ENCODE measurements around the gene PNPLA3.

DNA sequence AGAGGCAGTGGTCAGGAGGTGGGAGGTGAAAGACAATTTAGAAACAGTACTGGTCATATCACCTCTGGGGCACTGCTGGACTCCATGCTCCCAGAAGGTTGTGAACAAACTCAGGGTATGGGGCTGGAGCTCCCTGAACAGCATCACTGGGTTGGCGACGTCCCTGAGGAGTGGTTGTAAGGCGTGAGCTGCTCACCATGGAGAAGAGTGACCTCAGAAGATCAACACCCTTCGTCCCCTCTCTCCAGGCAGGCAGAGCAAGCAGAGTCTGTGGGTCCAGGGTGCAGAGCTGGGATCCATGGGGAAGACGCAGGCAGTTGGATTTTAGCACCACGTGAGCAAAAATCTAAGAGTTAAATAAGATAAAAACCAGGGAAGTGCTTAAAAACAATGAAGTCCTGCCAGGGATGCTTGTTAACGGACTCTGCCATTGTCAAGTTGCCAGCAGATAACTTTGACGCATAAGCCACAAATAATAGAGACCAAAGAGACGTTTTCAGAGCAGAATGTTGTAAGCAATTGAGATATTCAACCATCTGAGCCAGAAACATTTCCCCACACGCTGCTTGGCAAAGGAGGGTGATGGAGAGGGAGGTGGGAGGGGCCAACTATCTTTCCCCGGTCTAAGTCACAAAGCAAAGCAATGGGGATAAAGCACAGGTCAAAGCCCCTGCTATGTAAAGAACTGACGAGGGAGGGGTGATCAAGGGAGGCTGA lies 45.4 kb upstream of the PNPLA3 start:
- TF ChIP-seq POLR2AphosphoS5 (IDR thresholded peaks at IDR 0.05), result no peak
- TF ChIP-seq POLR2A (IDR thresholded peaks at IDR 0.05), result no peak
